Liver (tissue), 9 donors: ENCODE measurements around the gene GDF11. TPM values are rescaled to one million over a fixed set of nuclear protein-coding genes. Genes with fewer than 3 reads are reported as not detected.

Experiments used
- DNase-seq: peaks from one replicate; pipeline ENCODE4 v3.0.0-alpha.2; 2017; ENCODE audit warnings: low spot score
- H3K27ac ChIP-seq, 2 donors: one replicate each; pipeline ENCODE4 v1.7.0; 2013; ENCODE audit warnings: inconsistent platforms in 2 of 2, low read length in 2 of 2, control low read depth in 1 of 2, low read depth in 1 of 2, mild to moderate bottlenecking in 1 of 2
- H3K27me3 ChIP-seq, 4 donors: one replicate each; pipeline versions ENCODE4 v1.6.1 to v1.7.0; 2013; ENCODE audit warnings: low read length in 3 of 4, inconsistent platforms in 1 of 4, mild to moderate bottlenecking in 1 of 4, moderate library complexity in 1 of 4; ENCODE audit not compliant: control insufficient read depth in 4 of 4, insufficient read depth in 4 of 4
- H3K36me3 ChIP-seq, 4 donors: one replicate each; pipeline versions ENCODE4 v1.6.1 to v1.7.0; 2013; ENCODE audit warnings: low read length in 3 of 4, mild to moderate bottlenecking in 3 of 4, low read depth in 1 of 4, moderate library complexity in 1 of 4; ENCODE audit not compliant: control insufficient read depth in 4 of 4, insufficient read depth in 3 of 4
- H3K4me1 ChIP-seq, 4 donors: one replicate each; pipeline versions ENCODE4 v1.6.1 to v1.7.0; 2013; ENCODE audit warnings: low read length in 3 of 4, mild to moderate bottlenecking in 3 of 4, moderate library complexity in 1 of 4; ENCODE audit not compliant: control insufficient read depth in 4 of 4, insufficient read depth in 4 of 4
- H3K4me3 ChIP-seq, 3 donors: one replicate each; pipeline versions ENCODE4 v1.6.1 to v1.7.0; 2013; ENCODE audit warnings: low read length in 3 of 3, control low read depth in 1 of 3, low read depth in 1 of 3, mild to moderate bottlenecking in 1 of 3
- H3K9ac ChIP-seq, 2 donors: one replicate each; pipeline ENCODE4 v1.7.0; 2013; ENCODE audit warnings: low read length in 2 of 2, mild to moderate bottlenecking in 2 of 2, moderate library complexity in 2 of 2, control low read depth in 1 of 2, low read depth in 1 of 2
- H3K9me3 ChIP-seq, 4 donors: one replicate each; pipeline versions ENCODE4 v1.6.1 to v1.7.0; 2013; ENCODE audit warnings: low read length in 3 of 4; ENCODE audit not compliant: control insufficient read depth in 4 of 4
- EGR1 ChIP-seq, 2 donors: IDR thresholded peaks; 2 replicates each; pipeline ENCODE4 v1.6.1; 2016 to 2018; ENCODE audit warnings: antibody characterized with exemption in 2 of 2, low read depth in 2 of 2
- FOXA1 ChIP-seq: IDR thresholded peaks from 2 replicates; pipeline ENCODE4 v1.6.1; 2016; ENCODE audit warnings: antibody characterized with exemption
- FOXA2 ChIP-seq: IDR thresholded peaks from 2 replicates; pipeline ENCODE4 v1.6.1; 2016; ENCODE audit warnings: antibody characterized with exemption
- GABPA ChIP-seq, 2 donors: IDR thresholded peaks in 1 of 2; conservative IDR thresholded peaks in 1 of 2; 2 replicates each; pipeline ENCODE4 v1.6.1; 2016; ENCODE audit warnings: antibody characterized with exemption in 2 of 2, mild to moderate bottlenecking in 1 of 2, moderate library complexity in 1 of 2
- HNF4A ChIP-seq, 2 donors: conservative IDR thresholded peaks; 2 replicates each; pipeline ENCODE4 v1.6.1; 2016; ENCODE audit warnings: antibody characterized with exemption in 2 of 2, mild to moderate bottlenecking in 2 of 2
- HNF4G ChIP-seq: IDR thresholded peaks from 2 replicates; pipeline ENCODE4 v1.6.1; 2016; ENCODE audit warnings: antibody characterized with exemption
- JUND ChIP-seq, 2 donors: IDR thresholded peaks; 2 replicates each; pipeline ENCODE4 v1.6.1; 2016; ENCODE audit warnings: antibody characterized with exemption in 2 of 2
- NR2F2 ChIP-seq: IDR thresholded peaks from 2 replicates; pipeline ENCODE4 v1.6.1; 2016; ENCODE audit warnings: antibody characterized with exemption
- RAD21 ChIP-seq, 2 donors: IDR thresholded peaks; 2 replicates each; pipeline ENCODE4 v1.6.1; 2016; ENCODE audit warnings: antibody characterized with exemption in 2 of 2, mild to moderate bottlenecking in 2 of 2
- RXRA ChIP-seq, 2 donors: IDR thresholded peaks; 2 replicates each; pipeline ENCODE4 v1.6.1; 2017 to 2018; ENCODE audit warnings: antibody characterized with exemption in 2 of 2, mild to moderate bottlenecking in 1 of 2
- SP1 ChIP-seq: IDR thresholded peaks from 2 replicates; pipeline ENCODE4 v1.6.1; 2018; ENCODE audit warnings: antibody characterized with exemption, mild to moderate bottlenecking
- TAF1 ChIP-seq: conservative IDR thresholded peaks from 2 replicates; pipeline ENCODE4 v1.6.1; 2016; ENCODE audit warnings: antibody characterized with exemption, mild to moderate bottlenecking
- YY1 ChIP-seq: IDR thresholded peaks from 2 replicates; pipeline ENCODE4 v1.6.1; 2016; ENCODE audit warnings: antibody characterized with exemption, mild to moderate bottlenecking
- WGBS: extraction: QIAGEN DNeasy Blood & Tissue Kit; methylation state at CpG from one replicate; pipeline ENCODE4 v1.1.7; 2013; 5-methylcytosine and 5-hydroxymethylcytosine counted together
- polyA plus RNA-seq, 2 donors: library from polyadenylated mRNA; stranded (reverse) in 1 of 2; unstranded in 1 of 2; fragments of 200-250 nt in 1 of 2; fragments of >200 nt in 1 of 2; fragmentation: Nextera tagmentation in 1 of 2; extraction: Ambion mirVana in 1 of 2; gene quantifications; one replicate each; pipeline versions ENCODE4 v1.2.1 to v1.2.3, GENCODE V29; 2013 to 2015
- total RNA-seq, 2 donors: library from RNA; depleted of rRNA; stranded (reverse); fragments of >200 nt; gene quantifications; one replicate each; pipeline ENCODE4 v1.2.3, GENCODE V29; 2014
- TF ChIP-seq, protein P1 (sequence below): IDR thresholded peaks from 2 replicates; pipeline ENCODE4 v1.6.1; 2016; ENCODE audit warnings: antibody characterized with exemption
- TF ChIP-seq, protein P2 (sequence below): IDR thresholded peaks from 2 replicates; pipeline ENCODE4 v1.6.1; 2016; ENCODE audit warnings: antibody characterized with exemption
- TF ChIP-seq, protein P3 (sequence below): IDR thresholded peaks from 2 replicates; pipeline ENCODE4 v1.6.1; 2016; ENCODE audit warnings: antibody characterized with exemption, mild to moderate bottlenecking
- TF ChIP-seq, protein P4 (sequence below): fragments of 150-350 bp; IDR thresholded peaks from 2 replicates; pipeline ENCODE4 v1.5.1; 2017; ENCODE audit warnings: improper control_type of control experiment, low read depth, low read length; ENCODE audit not compliant: missing input control
- TF ChIP-seq, protein P5 (sequence below): IDR thresholded peaks from 2 replicates; pipeline ENCODE4 v1.6.1; 2016; ENCODE audit warnings: antibody characterized with exemption
- donor health status: healthy.
- donor health status: healthy.
- donor health status: healthy.
- donor health status: healthy.
- donor health status: healthy.

GDF11 gene
- total and polyA plus RNA-seq, 4 donors: 0.40 to 5.0 (median 0.70) TPM

DNA sequence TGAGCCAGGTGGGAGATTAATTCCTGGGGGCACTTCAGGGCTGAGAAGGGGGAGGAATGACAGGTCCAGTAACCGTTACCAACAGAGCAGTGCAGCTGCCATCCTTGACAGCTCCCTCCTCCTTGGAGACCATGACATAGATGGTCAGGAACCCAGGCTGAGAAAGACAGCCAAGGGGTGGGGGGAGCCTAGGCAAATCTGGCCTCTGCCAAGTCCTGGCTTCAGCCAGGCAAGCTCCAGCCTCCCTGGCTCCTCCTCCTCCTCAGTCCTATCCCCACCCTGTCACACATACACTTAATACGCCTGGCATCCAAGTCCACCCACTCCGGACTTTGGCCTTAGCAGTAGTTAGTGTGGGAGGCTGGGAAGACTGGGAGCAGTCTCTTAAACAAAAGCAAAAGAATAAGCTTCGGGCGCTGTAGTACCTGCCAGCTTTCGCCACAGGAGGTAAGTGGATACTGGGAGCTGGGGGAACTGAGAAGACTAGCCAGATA, 22.8 kb upstream of the GDF11 start, which contains the start of gene RDH5:
Gene RDH5 (plus strand): TSS at position 323 of the 494 bp plus-strand sequence. CDS start 792 bp downstream, outside the sequence.
- Histone ChIP-seq H3K9ac (peak within 1 kb of the TSS in 1 of 2 donors; percentile 66), H3K27me3 (no peaks in the 10 kb centered on the region), H3K4me3 (peak within 1 kb of the TSS; percentile 39 to 61 (median 44)), H3K27ac (peak within 1 kb of the TSS; percentile 77 to 85), H3K9me3 (no peaks in the 10 kb centered on the region), H3K4me1 (peaks cover 22 to 79% (median 63%) of the 10 kb centered on the region in 4 donors), H3K36me3 (peaks cover 0 to 8% (median 3%) of the 10 kb centered on the region in 4 donors)
- WGBS: 30% methylated on average over 6 of the region's 6 CpGs
- TF ChIP-seq HNF4A (conservative IDR thresholded peaks at IDR 0.05) (peak; percentile 94 to 95), HNF4G (peak; percentile 95), TAF1 (peak; percentile 97), RAD21 (IDR thresholded peaks at IDR 0.05) (peak in 1 of 2 donors; percentile 48), SP1 (peak; percentile 95), EGR1 (IDR thresholded peaks at IDR 0.05; ENCODE audit: low read depth in 2 of 2) (peak; percentile 54 to 86), RXRA (IDR thresholded peaks at IDR 0.05) (peak; percentile 54 to 71), JUND (IDR thresholded peaks at IDR 0.05) (peak; percentile 69 to 88), NR2F2 (no peak), YY1 (peak; percentile 23), FOXA1 (peak; percentile 29), GABPA (IDR thresholded peaks at IDR 0.05 in 1 of 2, conservative IDR thresholded peaks at IDR 0.05 in 1 of 2) (no peak)
- TF ChIP-seq, protein P1, sequence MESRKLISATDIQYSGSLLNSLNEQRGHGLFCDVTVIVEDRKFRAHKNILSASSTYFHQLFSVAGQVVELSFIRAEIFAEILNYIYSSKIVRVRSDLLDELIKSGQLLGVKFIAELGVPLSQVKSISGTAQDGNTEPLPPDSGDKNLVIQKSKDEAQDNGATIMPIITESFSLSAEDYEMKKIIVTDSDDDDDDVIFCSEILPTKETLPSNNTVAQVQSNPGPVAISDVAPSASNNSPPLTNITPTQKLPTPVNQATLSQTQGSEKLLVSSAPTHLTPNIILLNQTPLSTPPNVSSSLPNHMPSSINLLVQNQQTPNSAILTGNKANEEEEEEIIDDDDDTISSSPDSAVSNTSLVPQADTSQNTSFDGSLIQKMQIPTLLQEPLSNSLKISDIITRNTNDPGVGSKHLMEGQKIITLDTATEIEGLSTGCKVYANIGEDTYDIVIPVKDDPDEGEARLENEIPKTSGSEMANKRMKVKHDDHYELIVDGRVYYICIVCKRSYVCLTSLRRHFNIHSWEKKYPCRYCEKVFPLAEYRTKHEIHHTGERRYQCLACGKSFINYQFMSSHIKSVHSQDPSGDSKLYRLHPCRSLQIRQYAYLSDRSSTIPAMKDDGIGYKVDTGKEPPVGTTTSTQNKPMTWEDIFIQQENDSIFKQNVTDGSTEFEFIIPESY: peak; percentile 16
- TF ChIP-seq, protein P2, sequence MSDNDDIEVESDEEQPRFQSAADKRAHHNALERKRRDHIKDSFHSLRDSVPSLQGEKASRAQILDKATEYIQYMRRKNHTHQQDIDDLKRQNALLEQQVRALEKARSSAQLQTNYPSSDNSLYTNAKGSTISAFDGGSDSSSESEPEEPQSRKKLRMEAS: no peak
- TF ChIP-seq, protein P3, sequence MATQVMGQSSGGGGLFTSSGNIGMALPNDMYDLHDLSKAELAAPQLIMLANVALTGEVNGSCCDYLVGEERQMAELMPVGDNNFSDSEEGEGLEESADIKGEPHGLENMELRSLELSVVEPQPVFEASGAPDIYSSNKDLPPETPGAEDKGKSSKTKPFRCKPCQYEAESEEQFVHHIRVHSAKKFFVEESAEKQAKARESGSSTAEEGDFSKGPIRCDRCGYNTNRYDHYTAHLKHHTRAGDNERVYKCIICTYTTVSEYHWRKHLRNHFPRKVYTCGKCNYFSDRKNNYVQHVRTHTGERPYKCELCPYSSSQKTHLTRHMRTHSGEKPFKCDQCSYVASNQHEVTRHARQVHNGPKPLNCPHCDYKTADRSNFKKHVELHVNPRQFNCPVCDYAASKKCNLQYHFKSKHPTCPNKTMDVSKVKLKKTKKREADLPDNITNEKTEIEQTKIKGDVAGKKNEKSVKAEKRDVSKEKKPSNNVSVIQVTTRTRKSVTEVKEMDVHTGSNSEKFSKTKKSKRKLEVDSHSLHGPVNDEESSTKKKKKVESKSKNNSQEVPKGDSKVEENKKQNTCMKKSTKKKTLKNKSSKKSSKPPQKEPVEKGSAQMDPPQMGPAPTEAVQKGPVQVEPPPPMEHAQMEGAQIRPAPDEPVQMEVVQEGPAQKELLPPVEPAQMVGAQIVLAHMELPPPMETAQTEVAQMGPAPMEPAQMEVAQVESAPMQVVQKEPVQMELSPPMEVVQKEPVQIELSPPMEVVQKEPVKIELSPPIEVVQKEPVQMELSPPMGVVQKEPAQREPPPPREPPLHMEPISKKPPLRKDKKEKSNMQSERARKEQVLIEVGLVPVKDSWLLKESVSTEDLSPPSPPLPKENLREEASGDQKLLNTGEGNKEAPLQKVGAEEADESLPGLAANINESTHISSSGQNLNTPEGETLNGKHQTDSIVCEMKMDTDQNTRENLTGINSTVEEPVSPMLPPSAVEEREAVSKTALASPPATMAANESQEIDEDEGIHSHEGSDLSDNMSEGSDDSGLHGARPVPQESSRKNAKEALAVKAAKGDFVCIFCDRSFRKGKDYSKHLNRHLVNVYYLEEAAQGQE: peak; percentile 71
- DNase-seq: no peak

DNA sequence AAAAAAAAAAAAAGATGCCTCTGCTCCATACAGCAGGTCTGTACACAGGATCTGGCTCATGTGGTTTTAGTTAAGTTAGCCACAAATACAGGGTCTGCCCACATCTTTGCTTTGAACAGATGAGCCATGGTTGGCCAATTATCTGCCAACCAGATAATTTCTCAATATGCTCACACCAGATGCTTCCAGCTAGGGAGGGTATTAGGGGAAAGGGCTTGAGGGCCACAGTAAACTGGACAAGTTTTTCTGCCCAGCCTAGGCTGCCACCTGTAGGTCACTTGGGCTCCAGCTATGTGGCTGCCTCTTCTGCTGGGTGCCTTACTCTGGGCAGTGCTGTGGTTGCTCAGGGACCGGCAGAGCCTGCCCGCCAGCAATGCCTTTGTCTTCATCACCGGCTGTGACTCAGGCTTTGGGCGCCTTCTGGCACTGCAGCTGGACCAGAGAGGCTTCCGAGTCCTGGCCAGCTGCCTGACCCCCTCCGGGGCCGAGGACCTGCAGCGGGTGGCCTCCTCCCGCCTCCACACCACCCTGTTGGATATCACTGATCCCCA, 22.0 kb upstream of the GDF11 start:
- Histone ChIP-seq H3K27me3 (no peaks in the 10 kb centered on the region), H3K27ac (peak overlapping the region; percentile 77 to 85), H3K9ac (no peak overlapping the region), H3K9me3 (no peaks in the 10 kb centered on the region), H3K4me1 (peaks cover 20 to 71% (median 56%) of the 10 kb centered on the region in 4 donors), H3K36me3 (peaks cover 0 to 16% (median 8%) of the 10 kb centered on the region in 4 donors), H3K4me3 (peak overlapping the region in 2 of 3 donors; percentile 39 to 44)
- no peak for DNase-seq
- WGBS: 24% methylated on average over 9 of the region's 9 CpGs
- TF ChIP-seq HNF4A (conservative IDR thresholded peaks at IDR 0.05) (peak; percentile 38 to 60), NR2F2 (no peak), FOXA2 (peak; percentile 52), GABPA (IDR thresholded peaks at IDR 0.05 in 1 of 2, conservative IDR thresholded peaks at IDR 0.05 in 1 of 2) (no peak), YY1 (peak; percentile 56), JUND (IDR thresholded peaks at IDR 0.05) (peak in 1 of 2 donors; percentile 35), SP1 (peak; percentile 58), HNF4G (peak; percentile 10), RXRA (IDR thresholded peaks at IDR 0.05) (peak; percentile 66 to 83), FOXA1 (no peak), RAD21 (IDR thresholded peaks at IDR 0.05) (peak; percentile 87 to 91), EGR1 (IDR thresholded peaks at IDR 0.05; ENCODE audit: low read depth in 2 of 2) (no peak), TAF1 (no peak)
- TF ChIP-seq, protein P2: peak; percentile 18
- TF ChIP-seq, protein P4, sequence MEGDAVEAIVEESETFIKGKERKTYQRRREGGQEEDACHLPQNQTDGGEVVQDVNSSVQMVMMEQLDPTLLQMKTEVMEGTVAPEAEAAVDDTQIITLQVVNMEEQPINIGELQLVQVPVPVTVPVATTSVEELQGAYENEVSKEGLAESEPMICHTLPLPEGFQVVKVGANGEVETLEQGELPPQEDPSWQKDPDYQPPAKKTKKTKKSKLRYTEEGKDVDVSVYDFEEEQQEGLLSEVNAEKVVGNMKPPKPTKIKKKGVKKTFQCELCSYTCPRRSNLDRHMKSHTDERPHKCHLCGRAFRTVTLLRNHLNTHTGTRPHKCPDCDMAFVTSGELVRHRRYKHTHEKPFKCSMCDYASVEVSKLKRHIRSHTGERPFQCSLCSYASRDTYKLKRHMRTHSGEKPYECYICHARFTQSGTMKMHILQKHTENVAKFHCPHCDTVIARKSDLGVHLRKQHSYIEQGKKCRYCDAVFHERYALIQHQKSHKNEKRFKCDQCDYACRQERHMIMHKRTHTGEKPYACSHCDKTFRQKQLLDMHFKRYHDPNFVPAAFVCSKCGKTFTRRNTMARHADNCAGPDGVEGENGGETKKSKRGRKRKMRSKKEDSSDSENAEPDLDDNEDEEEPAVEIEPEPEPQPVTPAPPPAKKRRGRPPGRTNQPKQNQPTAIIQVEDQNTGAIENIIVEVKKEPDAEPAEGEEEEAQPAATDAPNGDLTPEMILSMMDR: peak; percentile 75
- TF ChIP-seq, protein P5, sequence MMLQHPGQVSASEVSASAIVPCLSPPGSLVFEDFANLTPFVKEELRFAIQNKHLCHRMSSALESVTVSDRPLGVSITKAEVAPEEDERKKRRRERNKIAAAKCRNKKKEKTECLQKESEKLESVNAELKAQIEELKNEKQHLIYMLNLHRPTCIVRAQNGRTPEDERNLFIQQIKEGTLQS: no peak
- TF ChIP-seq, protein P1: peak; percentile 12
